ENCODE measurements around the gene SLC2A9. TPM values are rescaled to one million over a fixed set of nuclear protein-coding genes. Genes with fewer than 3 reads are reported as not detected.

Gene SLC2A9
- total RNA-seq, 2 donors from 2014 or later = 9.8 to 15.3 TPM

DNA sequence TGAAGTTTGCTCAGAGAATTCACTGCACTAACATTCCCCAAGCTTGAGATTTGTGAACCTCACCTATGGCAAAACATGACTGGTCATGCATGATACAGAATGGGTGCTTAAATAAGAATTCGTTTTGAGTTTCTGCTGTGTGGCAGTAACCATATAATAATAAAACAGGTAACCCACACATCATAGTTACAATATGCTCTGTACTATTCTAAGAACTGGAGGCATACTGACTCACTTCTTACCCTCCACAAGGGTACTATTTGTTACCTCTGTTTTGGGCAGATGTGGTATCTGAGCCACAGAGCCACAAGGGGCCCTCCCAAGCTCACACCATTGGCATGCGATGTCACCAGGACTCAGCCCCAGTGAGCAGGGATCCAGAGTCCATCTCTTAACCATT is 17.6 kb downstream of the SLC2A9 start:
- peaks cover 24% of the 10 kb centered on the region for H3K4me1 ChIP-seq (replicated peaks)
- TF ChIP-seq, protein P1, sequence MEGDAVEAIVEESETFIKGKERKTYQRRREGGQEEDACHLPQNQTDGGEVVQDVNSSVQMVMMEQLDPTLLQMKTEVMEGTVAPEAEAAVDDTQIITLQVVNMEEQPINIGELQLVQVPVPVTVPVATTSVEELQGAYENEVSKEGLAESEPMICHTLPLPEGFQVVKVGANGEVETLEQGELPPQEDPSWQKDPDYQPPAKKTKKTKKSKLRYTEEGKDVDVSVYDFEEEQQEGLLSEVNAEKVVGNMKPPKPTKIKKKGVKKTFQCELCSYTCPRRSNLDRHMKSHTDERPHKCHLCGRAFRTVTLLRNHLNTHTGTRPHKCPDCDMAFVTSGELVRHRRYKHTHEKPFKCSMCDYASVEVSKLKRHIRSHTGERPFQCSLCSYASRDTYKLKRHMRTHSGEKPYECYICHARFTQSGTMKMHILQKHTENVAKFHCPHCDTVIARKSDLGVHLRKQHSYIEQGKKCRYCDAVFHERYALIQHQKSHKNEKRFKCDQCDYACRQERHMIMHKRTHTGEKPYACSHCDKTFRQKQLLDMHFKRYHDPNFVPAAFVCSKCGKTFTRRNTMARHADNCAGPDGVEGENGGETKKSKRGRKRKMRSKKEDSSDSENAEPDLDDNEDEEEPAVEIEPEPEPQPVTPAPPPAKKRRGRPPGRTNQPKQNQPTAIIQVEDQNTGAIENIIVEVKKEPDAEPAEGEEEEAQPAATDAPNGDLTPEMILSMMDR (IDR thresholded peaks at IDR 0.05) = no peak
- TF ChIP-seq POLR2A (IDR thresholded peaks at IDR 0.05) = no peak
- TF ChIP-seq POLR2AphosphoS5 (IDR thresholded peaks at IDR 0.05) = no peak
- intact Hi-C loops (cut with DNase I) = no loop called here
- H3K27ac ChIP-seq = no peak overlapping the region
- 69% methylated on average over 2 of the region's 2 CpGs for WGBS
- no peaks in the 10 kb centered on the region for H3K9me3 ChIP-seq
- no peaks in the 10 kb centered on the region for H3K36me3 ChIP-seq
- no peak overlapping the region for H3K4me3 ChIP-seq
- DNase-seq (ENCODE audit: low spot score) = no peak
- H3K27me3 ChIP-seq (replicated peaks; ENCODE audit: insufficient read depth) = no peaks in the 10 kb centered on the region

DNA sequence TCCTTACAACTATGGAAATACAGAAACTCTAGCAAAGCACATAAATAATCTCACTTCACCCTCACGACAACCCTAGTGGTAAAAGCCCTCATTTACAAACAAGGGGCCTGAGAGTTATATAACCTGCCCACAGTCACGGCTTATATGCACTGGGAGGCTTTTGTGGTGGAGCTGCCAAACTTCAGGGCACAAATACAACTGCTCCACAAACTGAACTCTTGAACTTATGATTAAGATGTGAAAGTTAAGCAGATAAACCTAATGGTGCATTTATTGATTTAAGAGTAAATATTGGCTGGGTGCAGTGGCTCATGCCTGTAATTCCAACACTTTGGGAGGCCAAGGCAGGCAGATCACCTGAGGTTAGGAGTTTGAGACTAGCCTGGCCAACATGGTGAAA is 19.0 kb downstream of the SLC2A9 start:
- DNase-seq (ENCODE audit: low spot score) = no peak
- H3K27me3 ChIP-seq (replicated peaks; ENCODE audit: insufficient read depth) = no peaks in the 10 kb centered on the region

DNA sequence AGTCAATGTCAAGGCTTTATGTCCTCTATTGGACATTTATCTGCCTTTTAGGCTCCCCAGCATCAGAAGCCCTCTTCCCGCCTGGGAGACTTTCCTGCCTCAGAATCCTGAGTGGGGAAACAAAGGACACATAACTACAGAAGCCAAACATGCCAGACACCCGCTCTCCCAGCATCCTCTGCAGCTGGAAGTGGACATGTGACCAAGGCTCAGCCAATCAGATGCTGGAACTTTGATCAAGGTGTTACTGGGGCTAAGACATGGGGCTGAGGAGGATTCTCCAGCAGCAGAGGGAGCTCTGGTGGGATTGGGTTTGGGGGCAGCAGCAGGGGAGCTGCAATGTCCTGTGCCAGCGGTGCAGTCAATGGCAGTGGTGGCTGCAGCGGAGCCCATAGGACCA is 19.5 kb downstream of the SLC2A9 start:
- Histone ChIP-seq H3K4me1 (replicated peaks) (peaks cover 17% of the 10 kb centered on the region), H3K27me3 (replicated peaks; ENCODE audit: insufficient read depth) (no peaks in the 10 kb centered on the region), H3K27ac (no peak overlapping the region), H3K36me3 (no peaks in the 10 kb centered on the region), H3K4me3 (no peak overlapping the region), H3K9me3 (no peaks in the 10 kb centered on the region)
- TF ChIP-seq POLR2A (IDR thresholded peaks at IDR 0.05) = no peak
- no peak for TF ChIP-seq POLR2AphosphoS5 (IDR thresholded peaks at IDR 0.05)
- TF ChIP-seq, protein P1 (IDR thresholded peaks at IDR 0.05) = no peak
- 99% methylated on average over 4 of the region's 4 CpGs for WGBS
- intact Hi-C loops (cut with DNase I) = no loop called here
- no peak for DNase-seq (ENCODE audit: low spot score)

More for the DNA sequence above, 19.0 kb downstream of the SLC2A9 start:
- Histone ChIP-seq H3K36me3 (no peaks in the 10 kb centered on the region), H3K4me1 (replicated peaks) (peaks cover 22% of the 10 kb centered on the region), H3K27ac (no peak overlapping the region), H3K9me3 (no peaks in the 10 kb centered on the region), H3K4me3 (no peak overlapping the region)
- 26% methylated on average over 2 of the region's 2 CpGs for WGBS
- intact Hi-C loops (cut with DNase I) = no loop called here
- TF ChIP-seq POLR2AphosphoS5 (IDR thresholded peaks at IDR 0.05) (no peak), POLR2A (IDR thresholded peaks at IDR 0.05) (no peak)
- TF ChIP-seq, protein P1 (IDR thresholded peaks at IDR 0.05) = no peak

DNA sequence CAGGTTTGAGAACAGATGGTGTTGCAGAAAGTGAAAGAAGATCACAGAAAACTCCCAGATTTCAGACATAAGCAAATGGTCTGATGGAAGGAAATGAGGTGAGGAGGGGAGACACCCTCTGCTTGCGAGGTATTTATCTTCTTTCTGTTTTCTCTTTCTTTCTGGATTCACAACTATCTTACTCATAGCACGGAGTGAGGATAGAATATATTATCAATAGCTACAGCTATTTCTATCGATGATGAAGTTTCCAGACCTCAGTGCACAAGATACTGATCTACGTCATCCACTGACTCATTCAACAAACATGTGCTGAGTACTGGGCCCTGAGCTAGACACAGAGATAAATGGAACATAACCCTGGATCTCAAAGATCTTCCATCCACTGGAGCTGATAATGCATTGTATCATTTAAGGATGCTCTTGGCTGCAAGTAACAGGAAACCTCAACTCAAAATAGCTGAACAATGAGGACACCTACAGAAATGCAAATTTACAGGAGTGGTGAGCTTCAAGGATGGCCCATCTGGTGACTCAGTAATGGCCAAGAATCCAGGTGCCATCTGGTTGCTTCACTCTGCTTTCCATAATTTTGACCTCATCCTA is 21.2 kb downstream of the SLC2A9 start:
- intact Hi-C loops (cut with DNase I) = no loop called here
- no peak for DNase-seq (ENCODE audit: low spot score)
- TF ChIP-seq, protein P1 (IDR thresholded peaks at IDR 0.05) = no peak
- TF ChIP-seq POLR2A (IDR thresholded peaks at IDR 0.05) (no peak), POLR2AphosphoS5 (IDR thresholded peaks at IDR 0.05) (no peak)
- Histone ChIP-seq H3K9me3 (no peaks in the 10 kb centered on the region), H3K36me3 (no peaks in the 10 kb centered on the region), H3K4me1 (replicated peaks) (peaks cover under 1% of the 10 kb centered on the region), H3K27me3 (replicated peaks; ENCODE audit: insufficient read depth) (no peaks in the 10 kb centered on the region), H3K27ac (no peak overlapping the region), H3K4me3 (no peak overlapping the region)
- 70% methylated on average over 4 of the region's 4 CpGs for WGBS

DNA sequence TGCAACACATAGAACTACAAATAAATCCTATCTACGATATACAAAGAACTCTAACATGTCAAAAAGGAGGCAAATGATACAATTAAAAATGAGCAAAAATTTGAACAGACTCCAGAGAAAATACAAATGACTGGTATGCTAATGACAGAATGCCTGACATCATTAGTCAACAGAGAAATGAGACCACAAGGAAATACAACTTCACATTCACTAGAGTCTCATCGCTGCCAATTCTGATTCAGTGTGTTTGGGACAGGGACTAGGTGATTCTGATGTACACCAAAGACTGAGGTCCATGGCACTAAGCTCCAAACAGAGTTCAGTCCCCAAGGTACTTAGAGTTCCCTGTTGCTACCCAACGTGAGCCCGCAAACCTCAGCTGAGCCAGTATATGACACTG is 23.4 kb downstream of the SLC2A9 start:
- Histone ChIP-seq H3K27me3 (replicated peaks; ENCODE audit: insufficient read depth) (no peaks in the 10 kb centered on the region), H3K4me1 (replicated peaks) (no peaks in the 10 kb centered on the region), H3K9me3 (no peaks in the 10 kb centered on the region), H3K27ac (no peak overlapping the region), H3K4me3 (no peak overlapping the region), H3K36me3 (no peaks in the 10 kb centered on the region)
- intact Hi-C loops (cut with DNase I) = no loop called here
- 62% methylated on average over 4 of the region's 4 CpGs for WGBS
- TF ChIP-seq POLR2AphosphoS5 (IDR thresholded peaks at IDR 0.05) (no peak), POLR2A (IDR thresholded peaks at IDR 0.05) (no peak)
- TF ChIP-seq, protein P1 (IDR thresholded peaks at IDR 0.05) = no peak
- no peak for DNase-seq (ENCODE audit: low spot score)
